LHCN-M2 (cell line): Measurements from ENCODE around the gene TPM3. TPM values are rescaled to one million over a fixed set of nuclear protein-coding genes. Genes with fewer than 3 reads are reported as not detected.

Source experiments
- total RNA-seq: library from RNA; depleted of rRNA; stranded (reverse); fragments of >200 nt; gene quantifications from 2 replicates; pipeline ENCODE4 v1.2.3, GENCODE V29; 2014; rRNA removed

The TPM3 gene
- total RNA-seq, 1 experiment from 2014 or later = 1,027 TPM

Other genes starting within 250 kb of the TPM3 start
- gene DENND4B, start 245.4 kb downstream of the TPM3 start, total RNA-seq = 15.4 and 16.1 TPM in 2 replicates
- gene CRTC2, start 233.5 kb downstream of the TPM3 start, total RNA-seq = 10.3 and 10.4 TPM in 2 replicates
- 136 and 150 TPM in 2 replicates for gene SLC39A1, start 228.6 kb downstream of the TPM3 start, total RNA-seq
- gene CREB3L4, start 224.2 kb downstream of the TPM3 start, total RNA-seq = 6.0 and 6.9 TPM in 2 replicates
- 148 and 161 TPM in 2 replicates for gene JTB, start 214.4 kb downstream of the TPM3 start, total RNA-seq
- 45.4 and 55.8 TPM in 2 replicates for gene RAB13, start 205.8 kb downstream of the TPM3 start, total RNA-seq
- 1,078 and 1,241 TPM in 2 replicates for gene RPS27, start 201.3 kb downstream of the TPM3 start, total RNA-seq
- not detected in 2 replicates for gene NUP210L, start 37.0 kb downstream of the TPM3 start, total RNA-seq
- not detected in 2 replicates for gene CFAP141, start 14.2 kb upstream of the TPM3 start, total RNA-seq
- gene UBAP2L, start 28.9 kb upstream of the TPM3 start, total RNA-seq = 94.1 and 116 TPM in 2 replicates
- gene HAX1, start 80.5 kb upstream of the TPM3 start, total RNA-seq = 111 and 116 TPM in 2 replicates
- gene AQP10, start 129.0 kb upstream of the TPM3 start, total RNA-seq = not detected in 2 replicates
- 59.2 and 64.9 TPM in 2 replicates for gene ATP8B2, start 133.4 kb upstream of the TPM3 start, total RNA-seq
- gene IL6R, start 213.2 kb upstream of the TPM3 start, total RNA-seq = 0.19 and 0.40 TPM in 2 replicates